GM12801 (cell line): Measurements from ENCODE around the gene CD58.

ENCODE experiments used
- CTCF ChIP-seq: IDR thresholded peaks from one replicate; pipeline ENCODE4 v1.5.1; 2011; ENCODE audit warnings: control low read depth; ENCODE audit not compliant: insufficient read length; ENCODE audit errors: extremely low read depth

Gene CD58

GRCh38 chr1:116532671-116533428 lies 38.0 kb downstream of the CD58 start:
- TF ChIP-seq CTCF = no peak

- no peak for TF ChIP-seq CTCF
Measured at GRCh38 chr1:116531917-116532316, 38.9 kb downstream of the CD58 start.

GRCh38 chr1:116529681-116530080 lies 41.1 kb downstream of the CD58 start:
- TF ChIP-seq CTCF = no peak

- no peak for TF ChIP-seq CTCF
Measured at GRCh38 chr1:116529199-116529631, 41.6 kb downstream of the CD58 start.

- TF ChIP-seq CTCF = no peak
Measured at GRCh38 chr1:116528329-116529083, 42.3 kb downstream of the CD58 start.

- no peak for TF ChIP-seq CTCF
Measured at GRCh38 chr1:116525440-116525839, 45.4 kb downstream of the CD58 start.

GRCh38 chr1:116521186-116521585 lies 49.6 kb downstream of the CD58 start:
- no peak for TF ChIP-seq CTCF
